GM19395 (cell line): ENCODE data around the gene IPO9.
"Not testable (repeated sequence)": the region's sequence is repeated elsewhere in the genome, so short reads cannot be mapped to it uniquely, and the experiment has no call there.

Source experiments
- ATAC-seq: cut with Tn5 transposase; IDR thresholded peaks from one replicate; pipeline ENCODE4 v1.9.1; 2021; ENCODE audit warnings: mild to moderate bottlenecking, moderate library complexity; ENCODE audit not compliant: unreplicated experiment

The IPO9 gene

DNA sequence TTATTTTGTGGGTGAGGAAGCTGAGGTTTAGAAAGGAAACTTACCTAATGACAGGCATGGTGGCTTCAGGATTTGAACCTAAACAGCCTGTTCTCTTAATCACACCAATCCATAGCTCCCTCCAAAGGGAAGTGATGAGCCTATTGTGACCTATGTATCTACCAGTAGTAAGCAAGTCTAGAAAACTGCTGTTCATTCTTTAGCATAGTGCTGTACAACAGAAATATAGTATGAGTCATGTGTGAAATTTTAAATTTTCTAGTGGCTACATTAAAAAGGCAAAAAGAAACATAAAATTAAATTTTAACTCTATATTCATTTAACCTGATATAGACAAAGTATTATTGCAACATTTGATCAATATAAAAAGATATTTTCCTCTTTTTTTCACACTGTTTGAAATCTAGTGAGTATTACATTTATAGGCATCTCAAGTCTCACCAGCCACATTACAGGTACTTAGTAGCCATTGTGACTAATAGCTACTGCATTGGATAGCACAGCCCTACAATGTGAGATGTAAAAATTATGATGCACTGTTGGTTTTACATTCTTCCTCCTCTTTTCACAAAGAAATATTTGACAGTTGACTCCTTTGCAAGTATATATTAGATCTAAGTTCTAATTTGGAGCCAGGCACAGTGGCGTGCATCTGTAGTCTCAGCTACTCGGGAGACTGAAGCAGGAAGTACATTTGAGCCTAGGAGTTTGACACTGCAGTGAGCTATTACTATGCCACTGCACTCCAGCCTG, 16.6 kb downstream of the IPO9 start:
- ATAC-seq = no peak

DNA sequence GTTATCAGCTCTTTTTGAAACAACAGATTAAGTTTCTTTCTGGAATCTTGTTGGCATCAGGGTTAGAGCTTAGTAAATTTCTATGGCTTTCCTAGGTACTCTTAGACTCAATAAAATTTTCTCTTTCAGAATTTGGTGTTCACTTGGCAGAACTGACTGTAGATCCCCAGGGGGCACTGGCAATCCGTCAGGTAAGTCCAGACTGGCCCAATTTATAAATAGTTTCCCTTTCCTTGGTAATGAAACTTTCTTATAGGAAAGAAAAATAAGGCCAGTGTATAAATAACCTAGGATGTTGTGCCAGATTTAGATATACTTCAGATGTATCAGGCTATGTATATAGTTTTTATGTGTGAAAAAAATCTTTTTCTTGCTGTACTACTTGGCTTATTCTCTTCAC, 18.2 kb downstream of the IPO9 start:
- no peak for ATAC-seq

DNA sequence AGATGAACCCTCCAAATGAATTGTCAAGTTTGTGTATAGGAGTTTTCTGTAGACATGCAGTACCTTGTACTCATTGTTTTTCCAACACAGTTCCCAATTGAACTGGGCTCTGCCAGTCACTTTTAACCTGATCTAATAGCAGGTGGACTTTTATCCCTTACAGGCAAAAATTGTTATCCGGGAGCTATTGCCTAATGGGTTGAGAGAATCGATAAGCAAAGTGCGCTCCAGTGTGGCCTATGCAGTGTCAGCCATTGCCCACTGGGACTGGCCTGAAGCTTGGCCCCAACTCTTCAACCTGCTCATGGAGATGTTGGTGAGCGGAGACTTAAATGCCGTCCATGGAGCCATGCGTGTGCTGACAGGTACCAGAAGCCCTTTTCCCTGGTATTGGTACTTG, 19.3 kb downstream of the IPO9 start:
- no peak for ATAC-seq

DNA sequence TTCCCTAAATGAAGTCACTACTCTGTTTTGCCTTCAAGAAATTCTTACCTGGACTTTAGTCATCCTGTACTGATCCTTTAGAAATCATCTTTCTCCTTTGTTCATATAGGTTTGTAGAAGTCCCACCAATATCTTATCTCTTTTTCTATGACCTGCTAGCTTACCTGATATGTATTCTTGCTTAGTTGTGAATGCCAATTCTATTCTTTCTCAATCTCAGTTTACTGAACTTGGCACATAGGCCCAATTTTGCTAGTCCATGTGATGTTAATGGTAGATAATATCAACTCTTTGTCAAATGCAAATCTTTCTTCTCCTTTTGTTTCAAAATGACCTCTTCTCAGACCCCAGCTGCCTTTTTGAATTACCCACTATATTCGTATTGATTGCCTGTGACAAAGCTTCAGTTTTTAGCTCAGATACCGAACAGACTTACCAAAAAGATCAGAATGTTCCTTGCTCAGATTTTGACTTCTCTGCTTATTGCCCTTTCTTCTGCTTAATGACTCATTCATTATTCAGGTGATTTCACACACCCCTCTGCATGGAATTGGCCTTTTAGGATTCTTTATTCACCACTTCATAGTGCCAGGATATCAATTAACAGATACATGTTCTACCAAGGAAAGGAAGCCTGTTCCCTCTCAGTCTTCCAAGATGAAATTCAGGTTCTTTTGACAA, 20.6 kb downstream of the IPO9 start:
- ATAC-seq = no peak

DNA sequence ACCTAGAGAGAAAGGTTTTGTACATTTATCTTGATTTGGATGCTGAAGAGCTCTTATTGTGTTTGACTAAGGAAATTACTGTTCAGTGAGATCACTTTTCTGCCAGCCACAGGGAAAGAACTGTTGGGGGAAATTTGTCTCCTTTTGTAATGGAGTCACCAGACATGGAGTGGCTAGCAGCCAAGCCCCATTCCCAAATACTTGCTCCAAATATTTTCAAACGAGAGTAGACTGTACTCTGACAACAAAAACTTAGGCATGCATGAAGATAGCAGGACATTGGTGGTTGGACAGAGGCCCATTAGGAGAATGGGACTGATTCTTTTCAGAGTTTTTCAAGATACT, 21.1 kb downstream of the IPO9 start:
- ATAC-seq = no peak

DNA sequence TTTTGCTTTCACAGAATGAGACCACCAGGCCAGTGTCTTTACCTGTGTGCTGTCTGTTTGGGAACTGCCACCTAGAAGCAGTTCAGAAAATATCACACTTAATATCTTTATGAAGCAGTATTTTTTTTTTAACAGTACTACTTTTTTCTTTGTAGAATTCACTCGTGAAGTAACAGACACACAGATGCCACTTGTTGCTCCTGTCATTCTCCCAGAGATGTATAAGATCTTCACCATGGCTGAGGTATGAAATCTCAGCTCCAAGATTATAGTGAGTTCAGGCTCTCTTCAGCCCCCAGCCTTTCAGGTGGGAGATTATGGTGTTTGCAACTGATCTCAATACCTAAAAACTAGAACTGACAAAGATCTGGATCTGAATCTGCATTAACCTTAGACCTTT, 23.0 kb downstream of the IPO9 start:
- ATAC-seq = no peak

DNA sequence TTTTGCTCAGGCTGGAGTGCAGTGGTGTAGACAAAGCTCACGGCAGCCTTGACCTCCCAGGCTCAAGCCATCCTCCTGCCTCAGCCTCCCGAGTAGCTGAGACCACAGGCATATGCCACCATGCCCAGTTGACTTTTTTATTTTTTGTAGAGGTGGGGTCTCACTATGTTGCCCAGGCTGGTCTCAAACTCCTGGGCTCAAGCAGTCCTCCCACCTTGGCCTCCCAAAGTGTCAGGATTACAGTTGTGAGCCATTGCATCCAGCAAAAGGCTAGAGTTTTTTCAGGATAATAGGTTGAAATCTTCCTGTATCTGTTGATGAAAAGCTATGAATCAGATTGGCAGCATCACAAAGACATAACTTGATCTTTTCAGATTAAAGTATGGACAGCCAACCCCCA, 27.8 kb downstream of the IPO9 start:
- not testable (repeated sequence) for ATAC-seq

DNA sequence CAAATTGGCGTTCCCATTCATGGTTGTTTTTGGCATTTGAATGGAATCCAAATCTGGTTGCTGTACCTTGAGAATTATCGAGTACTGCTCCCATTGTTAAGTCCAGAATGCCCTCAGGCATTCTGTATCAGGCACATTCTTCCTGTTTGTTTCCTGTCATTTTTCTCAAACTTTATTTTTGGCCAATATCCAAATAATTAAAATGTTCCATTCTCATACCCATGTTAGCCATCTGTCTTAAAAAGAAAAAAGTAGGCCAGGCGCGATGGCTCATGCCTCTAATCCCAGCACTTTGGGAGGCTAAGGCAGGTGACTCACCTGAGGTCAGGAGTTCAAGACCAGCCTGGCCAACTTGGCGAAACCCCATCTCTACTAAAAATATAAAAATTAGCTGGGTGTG, 30.5 kb downstream of the IPO9 start:
- no peak for ATAC-seq

DNA sequence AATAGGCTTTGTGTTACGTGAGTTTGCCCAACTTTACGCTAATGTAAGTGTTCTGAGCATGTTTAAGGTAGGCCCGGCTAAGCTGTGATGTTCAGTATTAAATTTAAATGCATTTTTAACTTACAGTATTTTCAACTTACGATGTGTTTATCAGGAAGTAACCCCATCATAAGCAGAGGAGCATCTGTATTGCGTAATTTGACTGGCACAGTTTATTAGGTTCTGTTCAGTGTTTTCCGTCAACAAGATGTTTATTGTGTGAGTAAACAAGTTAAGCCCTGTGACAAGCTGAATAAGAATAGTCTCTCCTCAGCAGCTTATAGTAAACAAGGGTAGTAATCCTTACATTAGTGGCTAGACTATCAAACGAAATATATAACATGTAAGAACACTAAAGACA, 32.5 kb downstream of the IPO9 start:
- no peak for ATAC-seq

DNA sequence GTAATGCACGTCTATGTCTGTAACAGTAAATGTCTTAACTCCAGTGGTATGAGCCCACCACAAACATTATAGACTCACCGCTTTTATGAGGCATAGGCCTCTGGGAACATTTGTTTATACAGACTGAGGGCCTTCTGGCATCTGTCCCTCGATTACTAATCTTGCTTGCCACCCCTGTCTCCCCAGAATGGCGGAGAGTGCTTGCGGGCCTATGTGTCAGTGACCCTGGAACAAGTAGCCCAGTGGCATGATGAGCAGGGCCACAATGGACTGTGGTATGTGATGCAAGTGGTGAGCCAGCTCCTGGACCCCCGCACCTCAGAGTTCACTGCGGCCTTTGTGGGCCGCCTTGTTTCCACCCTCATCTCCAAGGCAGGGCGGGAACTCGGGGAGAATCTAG, 41.4 kb downstream of the IPO9 start:
- ATAC-seq = no peak

DNA sequence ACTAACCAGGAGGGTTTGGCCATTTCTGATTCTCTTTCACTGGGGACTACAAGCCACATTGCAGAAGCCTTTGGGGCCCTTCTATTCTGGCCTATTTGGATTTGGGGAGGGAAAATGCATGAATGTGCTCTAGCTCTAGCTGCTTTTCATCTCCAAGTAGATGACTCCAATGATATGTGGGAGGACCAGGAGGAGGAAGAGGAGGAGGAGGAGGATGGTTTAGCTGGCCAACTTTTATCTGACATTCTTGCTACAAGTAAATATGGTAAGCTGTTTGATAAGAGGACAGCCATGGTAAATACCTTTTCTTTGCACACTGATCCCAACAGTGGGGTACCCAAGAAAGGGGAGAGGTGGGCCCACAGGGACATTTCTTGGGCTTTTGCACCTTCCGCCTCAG, 45.7 kb downstream of the IPO9 start:
- no peak for ATAC-seq

DNA sequence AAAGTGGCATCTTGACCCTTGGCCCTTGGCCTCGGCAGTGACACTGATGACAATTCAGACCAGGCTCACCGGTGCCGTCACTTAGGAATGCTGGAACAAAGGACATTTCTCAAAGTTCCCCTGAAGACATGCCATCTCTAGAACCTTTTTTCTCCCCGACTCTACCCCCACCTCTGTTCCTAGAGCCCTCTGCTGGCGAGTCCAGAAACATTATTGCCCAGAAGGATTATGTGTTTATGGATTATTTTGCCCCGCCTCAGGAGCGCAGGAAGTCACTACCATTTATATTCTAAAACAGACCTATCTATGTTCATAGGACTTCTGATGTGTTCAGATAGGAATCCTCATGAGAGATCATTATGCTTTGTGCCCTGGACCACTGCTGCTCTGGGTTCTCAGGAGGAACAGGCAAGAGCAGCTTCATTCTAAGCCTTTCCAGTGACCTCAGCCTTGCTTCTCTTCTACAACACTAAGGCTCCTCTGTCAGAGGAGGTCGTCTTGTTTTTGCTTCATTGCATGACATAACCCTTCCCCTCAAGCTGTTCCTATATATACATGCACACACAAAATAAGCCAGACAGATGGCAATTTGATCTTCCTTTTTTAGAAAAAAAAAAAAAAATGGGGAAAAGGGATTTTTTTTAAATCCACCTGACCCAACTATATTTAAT, 47.3 kb downstream of the IPO9 start:
- no peak for ATAC-seq

DNA sequence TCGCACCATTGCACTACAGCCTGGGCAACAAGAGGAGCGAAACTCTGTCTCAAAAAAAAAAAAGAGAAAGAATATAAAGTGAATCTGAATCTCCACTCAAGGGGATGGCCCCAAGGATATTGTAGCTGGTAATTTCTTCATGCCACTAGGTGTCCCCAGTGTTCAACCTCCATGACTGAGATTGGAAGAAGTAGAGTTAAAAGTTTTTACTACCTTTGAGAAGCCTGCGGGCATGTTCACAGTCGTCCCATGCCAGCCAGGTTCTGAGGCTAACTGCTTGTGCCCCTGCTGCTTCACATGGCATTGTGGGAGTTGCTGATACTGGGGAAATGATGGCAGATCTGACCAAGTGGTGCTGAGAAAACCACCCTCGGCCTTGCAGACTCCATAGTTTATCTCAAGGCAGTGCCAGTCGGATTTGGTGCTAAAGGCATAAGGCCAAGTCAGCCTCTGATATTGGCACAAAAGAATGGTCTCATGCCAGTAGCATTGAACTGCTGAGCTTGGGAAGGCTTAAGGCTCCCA, 49.0 kb downstream of the IPO9 start:
- ATAC-seq = no peak

DNA sequence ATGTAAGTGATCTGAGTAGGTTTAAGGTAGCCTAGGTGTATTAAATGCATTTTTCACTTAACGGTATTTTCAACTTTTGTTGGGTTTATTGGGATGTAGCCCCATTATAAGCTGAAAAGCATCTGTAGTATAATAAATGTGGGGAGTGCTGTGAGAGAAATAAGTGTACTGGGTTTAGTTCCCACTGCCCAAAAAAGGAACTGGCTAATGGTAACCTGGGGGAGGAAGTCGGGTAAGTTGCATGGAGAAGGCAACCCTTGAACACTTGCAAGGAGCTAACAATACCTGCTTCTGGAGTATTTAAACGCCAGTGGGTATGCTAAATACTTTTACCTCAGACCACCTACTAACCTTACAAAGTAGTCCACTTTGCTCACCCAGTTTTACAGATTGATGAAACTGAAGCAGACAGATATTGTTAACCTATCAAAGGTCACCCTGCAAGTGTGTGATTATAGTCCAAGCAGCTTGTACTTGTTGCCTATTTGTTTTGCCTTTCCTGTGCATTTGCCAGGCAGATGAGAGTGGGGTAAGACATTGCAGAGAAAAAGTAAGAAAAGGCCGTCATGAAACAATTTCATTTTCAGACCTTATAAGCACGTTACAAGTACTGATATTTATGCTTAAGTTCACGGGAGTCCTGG, 52.1 kb downstream of the IPO9 start:
- no peak for ATAC-seq

DNA sequence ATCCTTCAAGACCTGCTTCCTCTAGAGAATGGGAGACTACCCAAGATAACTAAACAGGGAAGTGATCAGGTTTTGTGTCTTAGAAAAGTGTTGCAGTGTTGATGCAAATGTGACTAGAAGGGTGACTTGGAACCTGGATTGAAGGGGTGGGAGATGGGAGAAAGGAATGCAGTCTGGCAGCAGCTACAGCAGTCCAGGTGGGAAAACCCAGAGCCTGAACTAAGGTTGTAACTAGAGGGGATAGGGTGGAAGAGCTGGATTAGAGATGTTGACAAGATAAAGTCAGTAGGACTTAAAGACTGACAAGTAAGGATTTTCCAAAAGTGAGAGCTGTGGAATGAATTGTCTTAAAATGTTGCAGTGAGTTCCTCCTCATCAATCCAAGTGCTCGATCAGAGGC, 52.7 kb downstream of the IPO9 start:
- ATAC-seq = no peak

DNA sequence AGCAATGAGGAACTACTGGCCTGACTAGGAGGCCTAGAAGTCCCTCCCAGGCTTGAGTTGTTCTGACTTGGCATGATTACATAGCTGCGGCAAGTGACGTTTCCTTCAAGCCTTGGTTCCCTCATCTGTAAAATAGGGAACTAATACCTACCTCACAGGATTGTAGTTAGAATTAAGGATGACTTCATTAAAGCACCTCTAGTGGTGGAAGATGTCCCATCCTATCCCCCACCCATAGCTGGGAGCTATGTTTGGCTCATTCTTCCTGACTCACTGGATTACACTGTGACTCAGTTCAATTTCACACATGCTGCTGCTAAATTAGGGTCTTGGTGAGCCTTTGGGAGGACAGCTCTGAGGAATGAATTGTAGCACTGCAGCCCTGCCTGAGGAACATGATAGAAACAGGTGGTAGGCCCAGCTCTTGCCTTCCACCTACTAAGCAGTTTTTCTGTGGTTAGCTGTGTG, 53.7 kb downstream of the IPO9 start:
- no peak for ATAC-seq

DNA sequence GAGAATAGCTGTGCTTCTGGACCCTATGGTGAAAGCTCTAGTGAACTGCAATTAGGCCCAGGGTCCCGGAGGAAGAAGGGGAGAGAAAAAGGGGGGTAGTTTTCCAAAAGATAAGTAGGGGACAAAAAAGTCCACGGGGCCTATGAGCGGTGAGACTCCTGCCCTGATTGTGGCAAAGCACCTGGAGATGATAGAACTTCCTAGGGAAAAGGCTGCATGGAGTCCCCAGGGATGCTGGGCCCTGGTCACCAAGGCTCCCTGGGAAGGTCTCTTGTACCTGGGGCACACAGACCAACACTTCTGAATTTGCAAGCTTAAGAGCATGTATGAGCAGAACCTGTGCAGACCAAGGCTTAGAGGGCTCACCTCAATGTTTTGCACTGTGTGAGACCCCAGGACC, 54.3 kb downstream of the IPO9 start:
- no peak for ATAC-seq

DNA sequence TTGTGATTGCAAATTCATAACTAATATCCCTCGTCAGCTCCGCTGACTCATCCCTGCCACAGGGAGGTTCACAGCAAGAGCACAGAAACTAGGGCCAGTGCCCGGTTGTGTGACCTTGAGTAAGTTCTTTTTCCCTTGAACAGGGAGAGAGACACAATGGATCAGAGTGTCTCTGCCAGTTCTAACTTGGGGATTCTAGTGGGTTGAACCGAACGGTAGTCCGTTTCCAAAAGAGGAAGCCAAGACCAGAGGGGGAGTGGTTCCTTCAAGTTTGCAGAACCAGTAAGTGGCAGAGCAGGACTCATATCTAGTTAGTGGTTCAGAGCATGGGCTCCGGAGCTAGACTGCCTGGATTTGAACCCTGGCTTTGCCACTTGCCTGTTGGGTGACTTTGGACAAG, 54.8 kb downstream of the IPO9 start:
- ATAC-seq = no peak

DNA sequence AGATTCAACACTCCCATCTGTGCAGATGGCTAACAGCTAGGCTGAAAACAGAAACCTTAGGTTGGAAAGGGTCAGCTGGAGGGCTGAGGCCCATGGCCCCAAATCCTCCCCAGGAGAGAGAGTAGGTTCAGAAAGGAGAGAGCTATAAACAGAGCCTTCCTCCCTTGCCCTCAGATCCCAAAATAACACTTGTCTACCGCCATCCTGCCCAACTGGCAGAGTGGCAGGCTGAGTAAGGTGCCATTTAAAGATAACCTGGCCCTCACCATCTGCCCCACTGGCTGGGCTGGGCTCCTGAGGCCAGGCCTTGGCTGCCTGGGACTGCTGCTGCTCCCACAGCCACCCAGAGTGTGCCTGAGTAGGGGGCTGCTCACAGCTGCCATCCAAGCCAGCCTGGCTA, 55.5 kb downstream of the IPO9 start:
- ATAC-seq = no peak

DNA sequence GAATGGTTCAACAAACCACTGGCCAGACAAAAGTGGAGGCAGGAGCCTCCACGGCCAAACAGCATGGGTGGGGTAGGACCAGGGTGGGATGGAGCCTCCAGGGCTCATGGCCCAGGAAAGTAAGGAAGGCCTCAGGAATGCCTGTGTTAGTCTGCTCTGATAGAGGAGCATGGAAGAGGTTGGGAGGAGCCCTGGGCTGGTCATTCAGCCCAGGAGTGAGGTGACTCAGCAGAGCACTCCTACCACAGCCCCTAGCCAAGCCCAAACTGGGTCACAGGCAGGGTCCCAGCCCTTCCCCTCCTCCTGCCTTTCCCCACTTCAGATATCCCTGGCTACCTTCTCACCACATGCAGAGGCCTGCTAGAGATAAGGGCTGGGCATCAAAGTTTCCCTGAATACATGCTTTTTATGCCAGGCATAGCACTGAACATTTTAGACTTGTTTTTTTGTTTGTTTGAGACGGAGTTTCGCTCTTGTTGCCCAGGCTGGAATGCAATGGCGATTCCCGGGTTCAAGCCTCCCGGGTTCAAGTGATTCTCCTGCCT, 56.6 kb downstream of the IPO9 start:
- ATAC-seq = no peak
